ENCODE results near the gene MAST3.

Gene MAST3

DNA sequence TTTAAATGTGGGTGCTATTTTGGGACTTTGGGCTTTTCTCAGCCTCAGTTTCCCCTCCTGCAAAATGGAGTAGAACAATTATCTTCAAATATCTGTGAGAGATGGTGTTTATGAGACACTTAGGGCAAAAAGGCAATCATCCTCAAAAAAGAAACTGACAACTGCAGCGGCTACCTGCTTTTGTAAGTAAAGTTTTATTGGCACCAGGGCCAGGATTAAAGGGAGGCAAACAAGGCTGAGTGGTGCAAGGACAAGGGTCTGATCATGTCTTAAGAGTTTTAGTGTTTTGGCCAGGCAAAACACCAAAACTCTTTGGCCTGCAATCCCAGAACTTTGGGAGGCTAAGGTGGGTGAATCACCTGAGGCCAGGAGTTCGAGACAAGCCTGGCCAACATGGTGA, 1.3 kb upstream of the MAST3 start:
- no peak overlapping the region for H3K27ac ChIP-seq
- TF ChIP-seq, protein P1, sequence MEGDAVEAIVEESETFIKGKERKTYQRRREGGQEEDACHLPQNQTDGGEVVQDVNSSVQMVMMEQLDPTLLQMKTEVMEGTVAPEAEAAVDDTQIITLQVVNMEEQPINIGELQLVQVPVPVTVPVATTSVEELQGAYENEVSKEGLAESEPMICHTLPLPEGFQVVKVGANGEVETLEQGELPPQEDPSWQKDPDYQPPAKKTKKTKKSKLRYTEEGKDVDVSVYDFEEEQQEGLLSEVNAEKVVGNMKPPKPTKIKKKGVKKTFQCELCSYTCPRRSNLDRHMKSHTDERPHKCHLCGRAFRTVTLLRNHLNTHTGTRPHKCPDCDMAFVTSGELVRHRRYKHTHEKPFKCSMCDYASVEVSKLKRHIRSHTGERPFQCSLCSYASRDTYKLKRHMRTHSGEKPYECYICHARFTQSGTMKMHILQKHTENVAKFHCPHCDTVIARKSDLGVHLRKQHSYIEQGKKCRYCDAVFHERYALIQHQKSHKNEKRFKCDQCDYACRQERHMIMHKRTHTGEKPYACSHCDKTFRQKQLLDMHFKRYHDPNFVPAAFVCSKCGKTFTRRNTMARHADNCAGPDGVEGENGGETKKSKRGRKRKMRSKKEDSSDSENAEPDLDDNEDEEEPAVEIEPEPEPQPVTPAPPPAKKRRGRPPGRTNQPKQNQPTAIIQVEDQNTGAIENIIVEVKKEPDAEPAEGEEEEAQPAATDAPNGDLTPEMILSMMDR (conservative IDR thresholded peaks at IDR 0.05): no peak
- TF ChIP-seq ZFX (IDR thresholded peaks at IDR 0.05): no peak

DNA sequence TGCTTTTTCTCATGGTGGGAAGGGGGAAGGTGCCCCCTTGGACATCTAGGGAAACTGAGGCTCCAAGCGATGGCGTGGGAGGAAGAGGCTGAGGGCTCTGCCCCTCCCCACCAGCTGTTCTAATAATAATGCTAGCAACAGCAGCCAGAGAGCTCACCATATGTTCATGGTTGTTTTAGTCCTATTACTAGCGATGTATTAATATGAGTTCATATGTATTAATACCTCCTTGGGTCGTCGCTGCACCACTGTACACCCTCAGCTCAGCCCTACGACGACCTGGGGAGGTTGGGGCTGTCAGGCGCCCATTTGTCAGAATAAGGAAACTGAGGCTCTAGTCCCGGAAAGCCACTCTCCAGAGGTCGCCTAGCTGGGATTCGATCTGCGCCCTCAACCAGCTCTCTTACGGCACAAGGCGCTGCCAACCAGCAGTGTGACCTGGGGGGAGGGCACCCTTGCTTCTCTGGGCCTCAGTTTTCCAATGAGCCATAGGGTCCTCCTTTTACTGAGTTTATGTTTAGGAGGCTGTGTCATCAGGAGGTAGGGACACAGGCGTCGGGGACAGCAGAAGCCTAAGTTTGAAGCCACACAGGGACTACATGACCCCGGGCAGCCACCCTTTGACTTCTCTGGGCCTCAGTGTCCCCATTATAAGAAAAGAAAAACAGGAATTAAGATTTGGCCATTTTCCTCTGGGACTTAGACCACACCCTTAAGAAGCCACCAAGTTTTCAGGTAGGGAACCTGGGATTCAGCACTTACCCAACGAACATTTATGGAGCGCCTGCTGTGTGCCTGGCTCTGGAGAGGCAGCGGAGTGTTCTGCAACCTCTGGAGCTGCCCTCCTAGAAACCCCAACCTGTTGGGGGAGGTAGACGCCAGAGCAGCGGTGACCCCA, 664 bp downstream of the MAST3 start:
- TF ChIP-seq ZFX (IDR thresholded peaks at IDR 0.05): no peak
- TF ChIP-seq, protein P1 (conservative IDR thresholded peaks at IDR 0.05): no peak
- peak overlapping the region; percentile 43 for H3K27ac ChIP-seq

DNA sequence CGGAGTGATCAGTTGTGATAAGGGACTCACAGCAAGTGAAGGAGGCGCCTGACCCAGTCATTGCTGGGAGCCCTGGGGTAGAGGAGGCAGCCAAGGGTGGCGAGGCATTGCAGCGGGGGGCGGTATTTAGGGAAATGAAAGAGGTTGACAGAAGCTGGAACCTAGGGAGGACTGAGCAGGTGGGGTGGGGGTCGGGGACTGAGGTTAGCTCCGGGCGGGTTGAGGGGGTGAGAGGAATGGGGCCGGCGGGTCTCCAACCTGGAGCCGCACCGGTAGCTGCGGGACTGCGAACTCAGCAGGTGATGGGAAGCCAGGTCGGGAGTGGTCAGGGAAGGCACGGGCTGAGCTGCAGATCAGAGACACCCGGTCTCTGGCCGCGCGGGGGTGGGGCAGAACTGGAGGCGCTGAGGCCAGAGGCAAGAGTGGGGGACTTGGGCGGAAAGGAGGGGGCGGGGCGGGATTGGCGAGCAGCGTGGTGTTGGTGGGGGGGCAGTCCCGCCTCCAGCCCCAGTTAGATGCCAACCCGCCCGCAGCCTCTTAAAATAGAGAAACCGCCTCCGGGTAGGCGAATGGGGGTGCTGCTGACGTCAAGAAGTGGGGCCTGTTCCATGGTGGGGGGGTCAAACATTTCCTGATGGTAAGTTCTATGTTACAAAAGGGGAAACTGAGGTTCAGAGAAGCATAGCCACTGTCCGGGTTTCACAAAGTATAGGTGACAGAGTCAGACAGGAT, 1.5 kb downstream of the MAST3 start:
- H3K27ac ChIP-seq: no peak overlapping the region
- TF ChIP-seq ZFX (IDR thresholded peaks at IDR 0.05): no peak
- TF ChIP-seq, protein P1 (conservative IDR thresholded peaks at IDR 0.05): no peak

DNA sequence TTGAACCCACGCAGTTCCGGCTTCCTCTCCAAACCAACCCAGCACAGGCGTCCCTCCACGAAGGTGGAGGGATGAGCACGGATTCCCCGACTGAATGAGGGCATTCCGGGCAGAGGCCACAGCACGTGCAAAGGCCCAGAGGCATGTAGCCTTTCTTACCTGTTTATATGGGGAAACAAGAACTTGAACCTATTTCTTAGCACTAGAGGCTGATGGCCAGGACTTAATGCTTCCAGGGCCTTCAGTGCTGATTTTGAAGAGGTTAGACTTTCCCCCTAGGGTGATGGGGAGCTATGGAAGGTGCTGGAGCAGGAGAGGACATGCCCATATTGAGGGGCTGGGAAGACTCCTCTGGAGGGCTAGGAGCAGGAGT, 2.0 kb downstream of the MAST3 start:
- TF ChIP-seq, protein P1 (conservative IDR thresholded peaks at IDR 0.05): no peak
- no peak for TF ChIP-seq ZFX (IDR thresholded peaks at IDR 0.05)
- H3K27ac ChIP-seq: no peak overlapping the region

DNA sequence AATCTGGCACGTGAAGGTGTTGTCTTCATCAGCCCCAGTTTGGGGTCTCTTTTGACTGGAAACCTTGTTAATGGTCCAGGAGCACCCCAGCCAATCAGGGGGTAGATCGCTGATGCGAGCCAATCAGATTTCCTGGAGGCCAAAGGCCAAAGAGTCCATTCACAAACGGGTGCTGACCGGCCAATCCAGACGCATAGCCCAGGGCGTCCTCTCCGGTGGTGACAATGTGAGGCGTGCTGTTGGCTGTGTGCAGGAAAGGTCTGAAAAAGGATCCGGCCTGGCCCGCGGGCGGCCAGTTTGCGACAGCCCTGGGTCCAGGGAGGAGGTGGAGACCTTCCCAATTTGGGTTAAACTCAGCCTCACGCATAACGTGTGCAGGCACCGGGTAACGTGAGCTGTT, 3.1 kb downstream of the MAST3 start:
- H3K27ac ChIP-seq: no peak overlapping the region
- TF ChIP-seq, protein P1 (conservative IDR thresholded peaks at IDR 0.05): no peak
- TF ChIP-seq ZFX (IDR thresholded peaks at IDR 0.05): no peak

DNA sequence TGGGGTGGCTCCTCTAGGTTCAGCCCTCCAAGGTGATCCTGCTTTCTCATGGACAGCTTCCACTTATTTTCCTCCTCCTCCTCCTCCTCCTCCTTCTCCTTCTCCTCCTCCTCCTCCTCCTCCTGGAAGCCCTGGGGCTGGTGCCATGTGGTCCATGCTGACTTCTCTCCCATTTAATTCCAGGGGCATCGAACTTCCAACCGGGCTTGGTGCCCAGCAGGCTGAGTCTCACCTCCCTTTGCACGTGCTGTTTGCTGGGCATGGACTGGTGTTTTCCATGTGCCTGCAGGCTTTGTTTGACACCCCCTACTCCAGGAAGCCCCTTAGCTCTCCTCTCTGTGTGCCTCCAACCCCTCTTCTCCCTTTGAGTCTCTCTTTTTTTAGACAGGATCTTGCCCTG, 3.7 kb downstream of the MAST3 start:
- no peak overlapping the region for H3K27ac ChIP-seq
- no peak for TF ChIP-seq ZFX (IDR thresholded peaks at IDR 0.05)
- TF ChIP-seq, protein P1 (conservative IDR thresholded peaks at IDR 0.05): no peak

DNA sequence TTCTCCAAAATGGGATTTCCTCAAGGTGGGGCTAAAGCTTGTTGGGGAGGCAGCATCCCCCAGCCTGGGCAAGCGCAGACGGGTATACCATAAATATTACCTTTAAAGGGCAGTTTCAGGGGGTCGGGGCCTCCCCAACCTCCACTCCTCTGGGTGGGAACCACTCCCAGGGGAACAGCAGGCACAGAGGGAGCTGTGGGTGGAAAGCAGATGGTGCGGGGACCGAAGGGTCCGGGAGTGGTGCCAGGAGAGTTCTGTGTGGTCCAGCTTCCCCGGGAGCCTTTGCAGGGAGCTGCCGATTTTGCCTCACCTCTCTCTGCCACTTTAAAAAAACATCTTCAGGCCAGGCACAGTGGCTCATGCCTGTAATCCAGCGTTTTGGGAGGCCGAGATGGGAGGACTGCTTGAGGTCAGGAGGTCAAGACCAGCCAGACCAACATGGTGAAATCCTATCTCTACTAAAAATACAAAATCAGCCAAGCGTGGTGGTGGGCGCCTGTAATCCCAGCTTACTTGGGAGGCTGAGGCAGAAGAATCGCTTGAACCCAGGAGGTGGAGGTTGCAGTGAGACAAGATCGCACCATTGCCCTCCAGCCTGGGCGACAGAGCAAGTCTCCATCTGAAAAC, 5.5 kb downstream of the MAST3 start:
- H3K27ac ChIP-seq: no peak overlapping the region
- no peak for TF ChIP-seq ZFX (IDR thresholded peaks at IDR 0.05)
- TF ChIP-seq, protein P1 (conservative IDR thresholded peaks at IDR 0.05): no peak
